Loucy (cell line): Measurements from ENCODE around the gene LIN37.

Experiments
- EZH2phosphoT487 ChIP-seq: fragments of 200-600 bp; IDR thresholded peaks from 2 replicates; pipeline ENCODE4 v1.6.1; 2018; ENCODE audit warnings: antibody characterized with exemption, mild to moderate bottlenecking, moderate library complexity, borderline replicate concordance
- TF ChIP-seq, protein P1 (sequence below): fragments of 200-600 bp; sonication (generic); conservative IDR thresholded peaks from 2 replicates; pipeline ENCODE4 v1.5.1; 2014; ENCODE audit warnings: mild to moderate bottlenecking, antibody characterized with exemption, low read length

DNA sequence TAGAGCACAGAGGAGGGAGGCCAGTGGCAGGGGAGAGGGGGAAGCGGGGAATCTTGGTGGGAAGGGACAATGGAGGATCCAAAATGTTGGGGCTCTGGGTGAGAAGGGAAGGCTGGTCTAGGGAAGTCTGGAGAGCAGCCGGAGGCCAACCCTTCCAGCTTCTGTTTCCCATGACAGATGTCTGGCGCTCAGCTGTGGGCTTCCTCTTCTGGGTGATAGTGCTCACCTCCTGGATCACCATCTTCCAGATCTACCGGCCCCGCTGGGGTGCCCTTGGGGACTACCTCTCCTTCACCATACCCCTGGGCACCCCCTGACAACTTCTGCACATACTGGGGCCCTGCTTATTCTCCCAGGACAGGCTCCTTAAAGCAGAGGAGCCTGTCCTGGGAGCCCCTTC lies 1.8 kb upstream of the LIN37 start:
- TF ChIP-seq, protein P1, sequence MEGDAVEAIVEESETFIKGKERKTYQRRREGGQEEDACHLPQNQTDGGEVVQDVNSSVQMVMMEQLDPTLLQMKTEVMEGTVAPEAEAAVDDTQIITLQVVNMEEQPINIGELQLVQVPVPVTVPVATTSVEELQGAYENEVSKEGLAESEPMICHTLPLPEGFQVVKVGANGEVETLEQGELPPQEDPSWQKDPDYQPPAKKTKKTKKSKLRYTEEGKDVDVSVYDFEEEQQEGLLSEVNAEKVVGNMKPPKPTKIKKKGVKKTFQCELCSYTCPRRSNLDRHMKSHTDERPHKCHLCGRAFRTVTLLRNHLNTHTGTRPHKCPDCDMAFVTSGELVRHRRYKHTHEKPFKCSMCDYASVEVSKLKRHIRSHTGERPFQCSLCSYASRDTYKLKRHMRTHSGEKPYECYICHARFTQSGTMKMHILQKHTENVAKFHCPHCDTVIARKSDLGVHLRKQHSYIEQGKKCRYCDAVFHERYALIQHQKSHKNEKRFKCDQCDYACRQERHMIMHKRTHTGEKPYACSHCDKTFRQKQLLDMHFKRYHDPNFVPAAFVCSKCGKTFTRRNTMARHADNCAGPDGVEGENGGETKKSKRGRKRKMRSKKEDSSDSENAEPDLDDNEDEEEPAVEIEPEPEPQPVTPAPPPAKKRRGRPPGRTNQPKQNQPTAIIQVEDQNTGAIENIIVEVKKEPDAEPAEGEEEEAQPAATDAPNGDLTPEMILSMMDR: no peak
- TF ChIP-seq EZH2phosphoT487: no peak
